ENCODE results near the gene KIAA1958. TPM values are rescaled to one million over a fixed set of nuclear protein-coding genes. Genes with fewer than 3 reads are reported as not detected.

KIAA1958 gene
- polyA plus RNA-seq, 1 of the 3 experiments (the other 2 are of a cell fraction) = 1.6 TPM

DNA sequence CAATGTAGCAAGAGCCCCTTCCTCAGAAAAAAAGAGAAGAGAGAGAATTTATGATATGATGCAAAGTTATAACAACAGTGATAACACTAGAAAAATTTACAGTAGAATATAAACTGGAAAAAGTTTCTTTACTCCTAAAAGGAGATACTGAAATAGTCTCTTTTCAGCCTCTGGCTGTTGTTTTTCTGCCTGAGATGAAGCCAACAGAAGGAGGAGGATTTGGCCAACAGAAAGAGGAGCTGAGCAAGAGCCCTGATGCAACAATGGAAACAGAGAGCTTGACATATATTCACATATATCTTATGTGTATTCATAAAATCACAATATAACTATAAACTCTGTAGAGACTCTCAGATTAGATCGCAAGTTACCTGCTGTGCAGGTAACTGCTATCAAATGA lies 122.2 kb downstream of the KIAA1958 start (continued):
- TF ChIP-seq FOXM1 (IDR thresholded peaks at IDR 0.05; ENCODE audit: low read depth) (no peak), ELF1 (IDR thresholded peaks at IDR 0.05) (no peak)
- TF ChIP-seq, protein P1, sequence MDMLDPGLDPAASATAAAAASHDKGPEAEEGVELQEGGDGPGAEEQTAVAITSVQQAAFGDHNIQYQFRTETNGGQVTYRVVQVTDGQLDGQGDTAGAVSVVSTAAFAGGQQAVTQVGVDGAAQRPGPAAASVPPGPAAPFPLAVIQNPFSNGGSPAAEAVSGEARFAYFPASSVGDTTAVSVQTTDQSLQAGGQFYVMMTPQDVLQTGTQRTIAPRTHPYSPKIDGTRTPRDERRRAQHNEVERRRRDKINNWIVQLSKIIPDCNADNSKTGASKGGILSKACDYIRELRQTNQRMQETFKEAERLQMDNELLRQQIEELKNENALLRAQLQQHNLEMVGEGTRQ (IDR thresholded peaks at IDR 0.05; ENCODE audit: borderline replicate concordance, low read depth, low read length) = no peak

GRCh38 chr9:112615584-112616266 lies 129.1 kb downstream of the KIAA1958 start:
- Histone ChIP-seq H3F3A (replicated peaks; ENCODE audit: insufficient read depth) (no peaks in the 10 kb centered on the region), H3K4me2 (no peak overlapping the region), H2AFZ (ENCODE audit: low read depth) (no peak overlapping the region), H3K9me3 (no peaks in the 10 kb centered on the region), H3K79me2 (ENCODE audit: insufficient read depth) (no peaks in the 10 kb centered on the region; the same call in 1 of the 2 replicates), H3K4me1 (ENCODE audit: control insufficient read depth in 1 of 2, insufficient read depth in 2 of 2, low read depth in 1 of 2, low read length in 1 of 2) (no peaks in the 10 kb centered on the region; a peak in 2 of 4 replicates), H3K36me3 (replicated peaks in 1 of 2; ENCODE audit: control insufficient read depth in 1 of 2, insufficient read depth in 2 of 2, low read length in 1 of 2) (peaks cover 0 to 12% of the 10 kb centered on the region in 2 experiments), H3K27me3 (ENCODE audit: insufficient read depth) (no peaks in the 10 kb centered on the region), H3K27ac (ENCODE audit: low read depth in 2 of 2, low read length in 1 of 2) (no peak overlapping the region), H3K9me2 (no peaks in the 10 kb centered on the region), H3K9ac (no peak overlapping the region), H4K20me1 (ENCODE audit: insufficient read depth) (no peaks in the 10 kb centered on the region), H3K4me3 (ENCODE audit: low read depth in 2 of 2, low read length in 1 of 2) (no peak overlapping the region)
- ChIA-PET CTCF (interaction anchor here (1.3 kb wide), 1 partner anchor 171 kb away, joined by 3 read pairs; no protein-coding TSS in a partner anchor), POLR2A (no interaction called here)
- no peak for DNase-seq
- WGBS (ENCODE audit: low lambda C conversion rate) = 71% methylated on average over 2 of the region's 2 CpGs
- no peak for TF ChIP-seq SMC3 (IDR thresholded peaks at IDR 0.05; ENCODE audit: low read depth, low read length)
- TF ChIP-seq RFX5 (IDR thresholded peaks at IDR 0.05; ENCODE audit: low read length) = no peak
- no peak for TF ChIP-seq PBX3 (IDR thresholded peaks at IDR 0.05)
- TF ChIP-seq FOXJ3 (CRISPR knock-in tag; IDR thresholded peaks at IDR 0.05) = no peak
- no peak for TF ChIP-seq POLR2AphosphoS5 (IDR thresholded peaks at IDR 0.05; ENCODE audit: low read depth, low read length)
- TF ChIP-seq FOSL2 (IDR thresholded peaks at IDR 0.05; ENCODE audit: borderline replicate concordance, low read depth) = no peak
- no peak for TF ChIP-seq ELF1 (IDR thresholded peaks at IDR 0.05)
- TF ChIP-seq NFIC (IDR thresholded peaks at IDR 0.05; ENCODE audit: borderline replicate concordance) = no peak

DNA sequence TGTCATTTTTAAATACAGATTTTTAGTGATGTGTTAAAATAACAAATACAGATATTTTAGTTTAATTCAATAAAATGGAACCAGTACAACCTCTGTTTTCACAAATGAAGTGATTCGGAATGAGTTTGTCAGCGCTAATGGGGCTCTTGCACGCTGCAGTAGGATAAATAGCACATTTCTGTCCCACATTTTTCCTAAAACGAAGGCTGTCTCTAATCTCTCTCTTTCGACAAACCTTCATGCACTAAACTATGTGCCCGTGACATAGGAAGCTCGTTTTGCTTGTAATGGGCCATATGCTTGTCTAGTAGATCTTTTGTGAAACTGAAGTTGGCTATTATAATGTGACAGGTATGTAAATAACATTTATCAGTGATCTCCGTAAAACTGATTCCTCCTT lies 130.7 kb downstream of the KIAA1958 start:
- no peak overlapping the region for H3K4me3 ChIP-seq (ENCODE audit: low read depth in 2 of 2, low read length in 1 of 2)
- no peaks in the 10 kb centered on the region for H3K27me3 ChIP-seq (ENCODE audit: insufficient read depth)
- no peak overlapping the region for H3K4me2 ChIP-seq
- 97% methylated on average over 8 of the region's 8 CpGs for WGBS (ENCODE audit: low lambda C conversion rate)
- no peak overlapping the region for H2AFZ ChIP-seq (ENCODE audit: low read depth)
- H3K79me2 ChIP-seq (ENCODE audit: insufficient read depth) = no peaks in the 10 kb centered on the region; the same call in 1 of the 2 replicates
- DNase-seq = no peak
- H3K27ac ChIP-seq (ENCODE audit: low read depth in 2 of 2, low read length in 1 of 2) = no peak overlapping the region
- H3K36me3 ChIP-seq (replicated peaks in 1 of 2; ENCODE audit: control insufficient read depth in 1 of 2, insufficient read depth in 2 of 2, low read length in 1 of 2) = peaks cover 0 to 12% of the 10 kb centered on the region in 2 experiments
- no peaks in the 10 kb centered on the region for H4K20me1 ChIP-seq (ENCODE audit: insufficient read depth)
- no peak overlapping the region for H3K9ac ChIP-seq
- no peak for TF ChIP-seq RXRA (IDR thresholded peaks at IDR 0.05; ENCODE audit: borderline replicate concordance, low read depth)
- no peak for TF ChIP-seq TCF12 (IDR thresholded peaks at IDR 0.05)
- no peak for TF ChIP-seq SIN3A (IDR thresholded peaks at IDR 0.05; ENCODE audit: borderline replicate concordance, low read depth, low read length)
- no peak for TF ChIP-seq NRF1 (IDR thresholded peaks at IDR 0.05; ENCODE audit: low read depth, low read length)
- TF ChIP-seq, protein P1 (IDR thresholded peaks at IDR 0.05; ENCODE audit: borderline replicate concordance, low read depth, low read length) = no peak
- TF ChIP-seq FOXM1 (IDR thresholded peaks at IDR 0.05; ENCODE audit: low read depth) = no peak
- no peak for TF ChIP-seq EZH2phosphoT487 (IDR thresholded peaks at IDR 0.05; ENCODE audit: borderline replicate concordance, low read depth)
- no peak for TF ChIP-seq MEF2A (IDR thresholded peaks at IDR 0.05; ENCODE audit: borderline replicate concordance, low read depth)
- TF ChIP-seq SMC3 (IDR thresholded peaks at IDR 0.05; ENCODE audit: low read depth, low read length) = no peak
- no peak for TF ChIP-seq RFX5 (IDR thresholded peaks at IDR 0.05; ENCODE audit: low read length)
- no peak for TF ChIP-seq IRF3 (IDR thresholded peaks at IDR 0.05; ENCODE audit: low read depth, low read length)
- no peaks in the 10 kb centered on the region; a peak in 2 of 4 replicates for H3K4me1 ChIP-seq (ENCODE audit: control insufficient read depth in 1 of 2, insufficient read depth in 2 of 2, low read depth in 1 of 2, low read length in 1 of 2)
- ChIA-PET CTCF (no interaction called here), POLR2A (no interaction called here)
- no peaks in the 10 kb centered on the region for H3F3A ChIP-seq (replicated peaks; ENCODE audit: insufficient read depth)
- H3K9me2 ChIP-seq = no peaks in the 10 kb centered on the region
- no peaks in the 10 kb centered on the region for H3K9me3 ChIP-seq
